Esophagus mucosa (tissue), 1 donor: ENCODE results near the gene AMIGO3. TPM values are rescaled to one million over a fixed set of nuclear protein-coding genes. Genes with fewer than 3 reads are reported as not detected.
"Not testable (repeated sequence)": the region's sequence is repeated elsewhere in the genome, so short reads cannot be mapped to it uniquely, and the experiment has no call there.

Experiments used
- ATAC-seq: fragments of 200-7000 bp; cut with Tn5 transposase; one replicate; pipeline ENCODE4 v1.9.1; 2020
- total RNA-seq: library from RNA; stranded (reverse); gene quantifications from one replicate; pipeline ENCODE4 v1.2.4, GENCODE V29; 2023
- donor health status: DM: yes; HTN: yes; CAD: no.

Gene AMIGO3
- total RNA-seq, 1 donor from 2014 or later: not detected

- ATAC-seq: no peak
Measured at GRCh38 chr3:49709852-49710251, 9.6 kb downstream of the AMIGO3 start.

GRCh38 chr3:49707113-49707480 is 12.4 kb downstream of the AMIGO3 start:
- no peak for ATAC-seq

GRCh38 chr3:49706456-49707112 is 12.9 kb downstream of the AMIGO3 start:
- ATAC-seq: no peak

- ATAC-seq: no peak
Measured at GRCh38 chr3:49705390-49705960, 14.0 kb downstream of the AMIGO3 start.

- ATAC-seq: no peak
Measured at GRCh38 chr3:49704629-49705028, 14.9 kb downstream of the AMIGO3 start.

- ATAC-seq: no peak
Measured at GRCh38 chr3:49703956-49704355, 15.5 kb downstream of the AMIGO3 start.

- peak; percentile 86 for ATAC-seq
Measured at GRCh38 chr3:49703443-49703927, 16.0 kb downstream of the AMIGO3 start.

- ATAC-seq: no peak
Measured at GRCh38 chr3:49702672-49703071, 16.8 kb downstream of the AMIGO3 start.

GRCh38 chr3:49701388-49702077 is 18.0 kb downstream of the AMIGO3 start:
- ATAC-seq: no peak

GRCh38 chr3:49700453-49701128 is 18.9 kb downstream of the AMIGO3 start:
- ATAC-seq: no peak

- ATAC-seq: no peak
Measured at GRCh38 chr3:49700014-49700413, 19.5 kb downstream of the AMIGO3 start.

- ATAC-seq: no peak
Measured at GRCh38 chr3:49699281-49699979, 20.1 kb downstream of the AMIGO3 start.

- not testable (repeated sequence) for ATAC-seq
Measured at GRCh38 chr3:49695350-49696015, 24.0 kb downstream of the AMIGO3 start.

GRCh38 chr3:49694409-49695070 is 24.9 kb downstream of the AMIGO3 start:
- not testable (repeated sequence) for ATAC-seq

- not testable (repeated sequence) for ATAC-seq
Measured at GRCh38 chr3:49691481-49691880, 28.0 kb downstream of the AMIGO3 start.

GRCh38 chr3:49690856-49691255 is 28.6 kb downstream of the AMIGO3 start:
- not testable (repeated sequence) for ATAC-seq

GRCh38 chr3:49689908-49690624 is 29.4 kb downstream of the AMIGO3 start:
- ATAC-seq: not testable (repeated sequence)

GRCh38 chr3:49689046-49689907 is 30.2 kb downstream of the AMIGO3 start, which contains the start of the genes MST1 and RNF123:
Gene MST1, minus strand, starts transcription at chr3:49689474. Its CDS starts 783 bp downstream, at chr3:49688691.
Gene RNF123, plus strand, starts transcription at chr3:49689557. Its CDS starts 1,609 bp downstream, at chr3:49691166.
- ATAC-seq: peak; percentile 66

- ATAC-seq: not testable (repeated sequence)
Measured at GRCh38 chr3:49688338-49689045, 31.0 kb downstream of the AMIGO3 start.
